ENCODE results near the gene ZNF391.

ZNF391 gene

GRCh38 chr6:27388293-27389197 is at the start of gene ZNF391:
ZNF391 (plus strand) TSS chr6:27388759; CDS start chr6:27400371, 11,612 bp downstream.
- Histone ChIP-seq H3K4me1 (peaks cover 0 to 15% (median 4%) of the 10 kb centered on the region in 4 donors), H3K27ac (peak within 1 kb of the TSS; percentile 64 to 73), H3K4me3 (peak within 1 kb of the TSS; percentile 64 to 67), H3K27me3 (no peaks in the 10 kb centered on the region), H3K36me3 (no peaks in the 10 kb centered on the region), H3K9me3 (no peaks in the 10 kb centered on the region)
- TF ChIP-seq CTCF (IDR thresholded peaks at IDR 0.05): no peak
- intact Hi-C loops (cut with DNase I; ENCODE audit: low total_unique reads): no loop called here
- peak; percentile 69 to 86 for DNase-seq

GRCh38 chr6:27352850-27353249 is 35.7 kb upstream of the ZNF391 start:
- no peaks in the 10 kb centered on the region for H3K27me3 ChIP-seq
- no peak for TF ChIP-seq CTCF (IDR thresholded peaks at IDR 0.05)
- no peaks in the 10 kb centered on the region for H3K4me1 ChIP-seq
- peaks cover 4 to 44% (median 17%) of the 10 kb centered on the region in 3 donors for H3K9me3 ChIP-seq
- no peak overlapping the region for H3K27ac ChIP-seq
- H3K4me3 ChIP-seq: no peak overlapping the region
- intact Hi-C loops (cut with DNase I; ENCODE audit: low total_unique reads): no loop called here
- no peak for DNase-seq
- H3K36me3 ChIP-seq: no peaks in the 10 kb centered on the region

GRCh38 chr6:27358786-27359185 is 29.8 kb upstream of the ZNF391 start:
- Histone ChIP-seq H3K27ac (no peak overlapping the region), H3K27me3 (no peaks in the 10 kb centered on the region), H3K4me1 (no peaks in the 10 kb centered on the region), H3K36me3 (peaks cover 52 to 59% (median 53%) of the 10 kb centered on the region in 3 donors), H3K4me3 (no peak overlapping the region), H3K9me3 (peaks cover 6 to 53% (median 25%) of the 10 kb centered on the region in 3 donors)
- intact Hi-C loops (cut with DNase I; ENCODE audit: low total_unique reads): no loop called here
- TF ChIP-seq CTCF (IDR thresholded peaks at IDR 0.05): no peak
- no peak for DNase-seq

GRCh38 chr6:27359231-27359630 is 29.3 kb upstream of the ZNF391 start:
- DNase-seq: no peak
- H3K9me3 ChIP-seq: peaks cover 6 to 50% (median 25%) of the 10 kb centered on the region in 3 donors
- H3K27me3 ChIP-seq: no peaks in the 10 kb centered on the region
- no peak overlapping the region for H3K4me3 ChIP-seq
- no peak for TF ChIP-seq CTCF (IDR thresholded peaks at IDR 0.05)
- peaks cover 57 to 62% (median 58%) of the 10 kb centered on the region in 3 donors for H3K36me3 ChIP-seq
- intact Hi-C loops (cut with DNase I; ENCODE audit: low total_unique reads): no loop called here
- no peak overlapping the region for H3K27ac ChIP-seq
- H3K4me1 ChIP-seq: no peaks in the 10 kb centered on the region

GRCh38 chr6:27368202-27368601 is 20.4 kb upstream of the ZNF391 start:
- intact Hi-C loops (cut with DNase I; ENCODE audit: low total_unique reads): no loop called here
- Histone ChIP-seq H3K27me3 (no peaks in the 10 kb centered on the region), H3K4me3 (no peak overlapping the region), H3K27ac (no peak overlapping the region), H3K36me3 (peaks cover 24 to 49% (median 47%) of the 10 kb centered on the region in 3 donors), H3K4me1 (peaks cover 0 to under 1% (median 0%) of the 10 kb centered on the region in 4 donors), H3K9me3 (no peaks in the 10 kb centered on the region)
- DNase-seq: no peak
- no peak for TF ChIP-seq CTCF (IDR thresholded peaks at IDR 0.05)

Data from tibial artery (tissue), 4 donors.